Stimulated activated CD8-positive, alpha-beta memory T cell treated with anti-CD3 and anti-CD28 coated beads, Interleukin-15, amount 100 ng/mL, for 48 hours (primary cell): ENCODE data around the gene PPP2R3B.

Source experiments
- DNase-seq, 2 donors: peaks; one replicate each; pipeline ENCODE4 v3.0.0-alpha.2; 2020; ENCODE audit warnings: low read depth in 2 of 2

The PPP2R3B gene

DNA sequence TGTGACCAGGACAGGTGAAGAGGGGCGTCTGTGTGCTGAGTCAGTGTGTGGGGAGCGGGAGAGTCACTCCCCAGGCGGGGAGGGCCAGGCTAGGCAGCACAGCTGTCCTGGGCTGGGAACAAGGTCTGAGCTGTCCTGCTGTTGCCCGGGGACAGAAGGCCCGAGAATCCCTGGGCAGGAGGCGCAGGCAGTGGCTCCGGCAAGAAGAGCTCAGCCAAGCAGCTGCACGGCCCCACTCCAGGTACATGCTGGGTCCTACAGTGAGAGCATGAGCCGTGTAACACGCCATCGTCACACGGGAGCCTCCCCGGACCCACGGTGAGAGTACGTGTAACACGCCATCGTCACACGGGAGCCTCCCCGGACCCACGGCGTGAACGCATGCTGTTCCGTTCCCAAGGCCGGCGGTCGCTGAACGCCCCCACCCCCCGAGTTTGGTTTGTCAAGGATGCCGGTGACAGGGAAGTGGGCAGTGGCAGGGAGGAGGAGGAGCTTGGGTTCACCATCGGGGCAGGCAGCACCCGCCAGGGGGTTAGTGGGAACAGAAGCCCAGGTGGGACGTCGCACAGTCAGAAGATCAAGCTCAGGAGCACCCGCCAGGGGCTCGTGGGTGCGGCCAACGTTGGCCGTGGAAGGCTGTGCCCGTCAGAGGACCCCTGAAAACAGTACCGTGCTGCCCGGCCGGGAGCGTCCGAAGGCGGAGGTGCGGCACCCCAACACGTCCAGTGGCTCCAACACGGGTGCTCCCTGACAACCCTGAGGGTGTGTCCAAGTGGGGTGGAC lies 15.6 kb downstream of the PPP2R3B start:
- DNase-seq: no peak

DNA sequence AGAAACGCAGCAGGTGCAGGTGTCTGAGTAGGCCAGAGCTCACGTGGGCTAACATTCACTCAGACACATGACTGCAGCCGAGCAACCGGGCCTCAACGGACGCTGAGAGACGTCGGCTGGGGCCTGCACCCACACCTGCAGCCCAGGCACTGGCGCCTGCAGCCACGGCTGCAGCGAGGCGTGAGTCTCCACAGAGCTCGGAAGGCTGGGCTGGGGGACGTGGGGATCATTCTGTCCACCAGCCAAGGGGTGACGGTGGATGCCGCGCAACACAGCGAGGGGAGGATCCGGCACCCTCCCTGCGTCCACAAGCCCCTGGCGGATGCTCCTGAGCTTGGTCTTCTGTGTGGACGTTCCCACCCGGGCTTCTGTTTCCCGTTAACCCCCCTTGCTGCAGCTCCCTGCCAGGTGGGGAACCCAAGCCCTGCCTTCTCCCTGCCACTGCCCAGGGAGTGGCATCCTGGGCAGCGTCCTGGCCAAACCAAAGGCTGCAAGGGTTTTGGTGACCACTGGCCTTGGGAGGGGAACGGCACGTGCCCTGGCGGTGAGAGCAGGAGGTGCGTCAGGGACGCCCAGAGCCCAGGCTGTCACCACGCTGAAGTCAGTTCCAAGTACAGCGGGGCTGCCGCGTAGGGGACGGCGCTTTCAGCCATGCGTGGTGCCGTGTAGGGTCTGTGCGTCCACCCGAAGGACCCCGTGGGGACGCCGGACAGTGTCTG lies 16.3 kb downstream of the PPP2R3B start:
- DNase-seq: no peak

DNA sequence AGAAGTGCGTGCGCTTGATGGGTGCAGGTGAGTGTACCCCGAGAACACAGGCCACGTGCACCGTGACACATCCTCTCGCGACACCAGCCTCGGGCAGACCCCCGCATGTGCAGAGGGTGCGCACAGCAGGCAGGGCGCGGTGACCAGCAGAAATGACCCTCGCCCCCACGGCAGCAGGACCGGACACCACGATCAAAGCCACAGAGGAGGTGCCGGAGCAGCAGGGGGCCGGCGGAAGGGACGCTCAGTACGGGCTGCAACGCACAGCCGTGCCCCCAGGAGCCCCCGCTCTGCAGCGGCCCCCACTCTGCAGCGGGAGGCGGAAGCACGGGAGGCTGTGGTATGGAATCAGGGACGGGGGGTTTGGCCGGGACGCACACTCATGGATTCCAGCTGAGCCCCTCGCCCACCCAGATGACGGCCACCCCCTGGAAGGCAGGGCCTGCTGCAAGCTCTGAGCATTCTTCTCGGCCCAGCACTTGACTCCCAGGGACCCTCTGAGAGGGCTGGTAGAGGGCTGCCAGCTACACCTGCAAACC lies 17.1 kb downstream of the PPP2R3B start:
- DNase-seq: no peak

DNA sequence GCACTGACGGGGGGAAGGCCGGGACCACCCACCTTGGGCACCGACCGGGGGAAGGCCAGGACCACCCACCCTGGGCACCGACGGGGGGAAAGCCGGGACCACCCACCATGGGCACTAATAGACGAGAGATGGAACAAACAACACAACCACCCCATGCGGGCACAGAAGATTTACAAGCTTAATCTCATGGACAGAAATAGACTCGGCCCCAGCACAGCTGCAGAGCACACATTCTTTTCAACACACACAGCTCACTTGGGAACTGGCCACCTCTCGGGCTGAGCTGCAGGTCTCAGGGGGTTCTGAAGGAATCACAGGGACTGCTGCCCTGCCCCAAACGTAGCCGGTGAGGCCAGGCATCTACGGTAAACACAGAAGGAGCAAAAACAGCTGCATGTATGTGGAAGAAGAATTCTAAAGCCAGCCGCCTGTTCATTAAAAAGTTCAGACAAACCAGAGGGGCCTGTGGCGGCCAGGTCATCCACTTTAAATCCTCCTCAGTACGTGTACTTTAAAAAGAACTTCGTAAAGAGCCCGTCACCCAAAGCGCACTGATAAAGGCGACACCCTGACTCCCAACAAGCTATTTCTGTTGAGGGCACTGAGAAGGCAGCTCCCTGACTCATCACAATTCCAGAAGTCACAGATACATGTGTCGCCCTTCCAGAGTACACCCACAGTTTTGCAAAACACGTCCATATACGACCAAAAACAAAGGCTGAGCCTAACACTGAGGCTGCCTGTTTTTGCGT lies 17.7 kb downstream of the PPP2R3B start:
- no peak for DNase-seq

DNA sequence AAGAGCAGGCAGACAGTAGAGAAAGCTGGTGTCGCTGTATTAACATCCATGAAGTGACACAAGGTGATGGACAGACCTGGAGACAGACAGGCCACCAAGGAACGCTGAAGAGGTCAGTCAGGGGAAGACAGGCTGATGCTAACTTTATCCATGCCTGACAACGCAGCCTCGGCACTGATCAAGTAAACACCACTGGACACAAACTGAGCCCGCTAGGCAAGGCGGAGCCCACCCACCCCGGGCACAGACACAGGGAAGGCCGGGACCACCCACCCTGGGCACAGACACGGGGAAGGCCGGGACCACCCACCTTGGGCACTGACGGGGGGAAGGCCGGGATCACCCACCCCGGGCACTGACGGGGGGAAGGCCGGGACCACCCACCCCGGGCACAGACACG lies 18.8 kb downstream of the PPP2R3B start:
- no peak for DNase-seq

DNA sequence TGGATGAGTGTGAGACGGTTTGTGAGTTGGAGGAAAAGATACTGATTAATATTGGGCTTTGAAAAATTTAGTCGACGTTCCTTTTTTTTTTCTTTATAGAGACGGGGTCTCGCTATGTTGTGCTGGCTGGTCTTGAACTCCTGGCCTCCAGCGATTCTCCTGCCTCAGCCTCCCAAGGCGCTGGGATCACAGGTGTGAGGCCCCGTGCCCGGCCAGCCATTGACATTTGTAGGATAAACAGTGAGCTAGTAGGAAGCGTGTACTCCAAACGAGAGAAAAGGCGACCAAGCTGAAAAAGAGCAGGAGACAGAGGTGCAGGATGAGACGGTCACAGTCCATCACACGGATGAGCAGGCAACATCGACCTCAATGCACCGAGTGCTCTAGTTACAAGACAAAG lies 19.4 kb downstream of the PPP2R3B start:
- no peak for DNase-seq

DNA sequence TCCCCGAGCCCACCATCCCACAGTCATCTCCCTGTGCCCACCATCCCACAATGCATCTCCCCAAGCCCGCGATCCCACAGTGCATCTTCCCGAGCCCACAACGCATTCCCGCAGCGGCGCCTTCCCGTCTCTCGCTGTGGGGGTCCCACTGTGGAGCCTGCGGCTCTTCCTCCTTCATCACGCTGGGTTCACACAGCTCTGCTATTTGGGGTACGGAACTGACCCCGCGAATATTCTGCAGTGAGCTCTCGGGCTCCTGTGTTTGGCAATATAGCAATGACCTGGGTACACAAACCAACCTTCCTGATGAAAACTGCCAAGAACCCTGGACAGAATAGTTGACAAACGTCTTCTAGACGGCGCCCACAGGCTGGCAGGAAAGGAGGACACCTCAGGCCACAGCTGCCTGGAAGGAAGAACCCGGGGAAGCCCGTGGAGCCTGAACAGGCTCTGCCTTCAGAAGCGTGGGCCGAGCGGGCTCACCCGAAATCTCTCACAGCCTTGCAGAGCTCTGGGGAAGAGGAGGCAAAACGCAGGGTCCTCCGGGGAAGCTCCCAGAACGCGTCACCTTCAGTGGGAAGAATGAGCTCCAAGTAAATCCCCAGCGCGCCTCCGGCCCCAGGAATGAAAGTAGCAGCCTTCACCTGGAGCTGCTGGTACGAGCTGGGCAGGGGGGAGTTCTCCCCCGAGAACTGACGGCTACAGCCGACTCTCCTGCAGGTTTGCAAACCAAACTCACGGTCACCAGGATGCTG lies 22.9 kb downstream of the PPP2R3B start:
- no peak for DNase-seq

DNA sequence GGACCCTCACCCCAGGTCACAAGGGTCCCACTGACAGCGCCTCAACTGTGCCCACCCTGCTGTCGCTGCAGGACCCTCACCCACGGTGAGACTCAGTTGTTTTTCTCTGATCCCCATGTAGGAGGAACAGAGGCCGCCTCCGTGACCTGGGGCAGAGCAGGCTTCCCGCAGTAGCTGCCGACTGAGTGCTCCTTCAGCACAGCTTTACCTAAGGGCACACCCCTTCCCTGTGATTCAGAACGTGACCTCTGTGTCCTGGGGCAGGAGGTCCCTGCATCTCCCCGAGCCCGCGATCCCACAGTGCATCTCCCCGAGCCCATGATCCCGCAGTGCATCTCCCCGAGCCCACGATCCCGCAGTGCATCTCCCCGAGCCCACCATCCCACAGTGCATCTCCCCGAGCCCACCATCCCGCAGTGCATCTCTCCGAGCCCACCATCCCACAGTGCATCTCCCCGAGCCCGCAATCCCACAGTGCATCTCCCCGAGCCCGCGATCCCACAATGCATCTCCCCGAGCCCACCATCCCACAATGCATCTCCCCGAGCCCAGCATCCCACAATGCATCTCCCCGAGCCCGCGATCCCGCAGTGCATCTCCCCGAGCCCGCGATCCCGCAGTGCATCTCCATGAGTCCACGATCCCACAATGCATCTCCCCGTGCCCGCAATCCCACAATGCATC lies 23.6 kb downstream of the PPP2R3B start:
- no peak for DNase-seq

DNA sequence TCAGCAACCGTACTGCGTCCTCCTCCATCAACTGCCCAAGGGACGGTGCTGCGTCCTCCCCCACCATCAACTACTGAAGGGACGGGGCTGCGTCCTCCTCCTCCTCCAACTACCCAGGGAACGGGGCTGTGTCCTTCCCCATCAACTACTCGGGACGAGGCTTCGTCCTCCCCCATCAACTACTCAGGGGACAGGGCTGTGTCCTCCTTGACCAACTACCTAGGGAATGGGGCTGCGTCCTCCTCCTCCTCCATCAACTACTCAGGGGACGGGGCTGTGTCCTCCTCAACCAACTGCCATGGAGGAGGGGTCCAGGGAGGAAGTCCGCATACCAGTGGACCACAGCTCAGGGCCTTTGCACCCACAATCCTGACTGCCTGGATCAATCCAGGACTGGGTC lies 24.4 kb downstream of the PPP2R3B start:
- DNase-seq: no peak

DNA sequence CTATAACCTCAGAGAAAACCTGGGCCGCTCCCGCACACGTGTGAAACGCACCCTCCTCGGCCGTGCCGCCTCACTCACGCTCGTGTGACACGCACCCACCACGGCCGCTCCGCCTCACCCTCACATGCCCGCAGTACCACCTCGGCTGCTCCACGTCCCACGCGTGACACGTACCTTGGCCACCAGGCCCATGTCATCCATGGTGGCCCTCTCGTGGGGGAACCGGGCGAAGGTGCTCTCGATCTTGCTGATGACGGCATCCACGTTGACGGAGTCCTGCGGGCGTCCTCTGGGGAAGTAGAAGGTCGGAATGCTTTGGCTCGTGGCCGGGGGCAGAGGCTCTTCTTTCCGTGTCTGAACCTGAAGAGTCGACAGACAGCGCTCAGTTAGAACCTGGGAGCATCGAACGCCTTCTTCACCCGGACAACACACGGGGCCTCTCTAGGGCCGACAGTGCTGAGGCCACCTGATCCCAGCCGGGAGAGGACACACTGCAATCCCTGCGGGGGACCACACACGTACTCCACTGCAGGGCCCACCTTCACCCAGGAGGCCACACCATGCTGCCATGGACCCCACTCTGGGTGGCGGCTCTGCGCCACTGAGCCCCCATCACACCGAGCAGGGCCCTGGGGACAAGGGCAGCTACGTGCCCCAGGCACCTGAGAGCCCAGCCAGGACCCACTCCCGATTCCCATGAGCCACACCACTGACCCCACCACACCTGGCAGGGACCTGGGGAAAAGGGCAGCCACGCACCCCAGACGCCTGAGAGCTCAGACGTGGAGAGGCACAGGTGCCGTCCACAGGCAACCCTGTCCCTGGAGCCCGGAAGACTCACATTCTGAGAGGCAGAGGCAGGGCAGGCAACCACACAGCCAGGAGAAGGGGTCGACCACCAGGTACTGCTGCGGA lies 25.2 kb downstream of the PPP2R3B start:
- DNase-seq: no peak

DNA sequence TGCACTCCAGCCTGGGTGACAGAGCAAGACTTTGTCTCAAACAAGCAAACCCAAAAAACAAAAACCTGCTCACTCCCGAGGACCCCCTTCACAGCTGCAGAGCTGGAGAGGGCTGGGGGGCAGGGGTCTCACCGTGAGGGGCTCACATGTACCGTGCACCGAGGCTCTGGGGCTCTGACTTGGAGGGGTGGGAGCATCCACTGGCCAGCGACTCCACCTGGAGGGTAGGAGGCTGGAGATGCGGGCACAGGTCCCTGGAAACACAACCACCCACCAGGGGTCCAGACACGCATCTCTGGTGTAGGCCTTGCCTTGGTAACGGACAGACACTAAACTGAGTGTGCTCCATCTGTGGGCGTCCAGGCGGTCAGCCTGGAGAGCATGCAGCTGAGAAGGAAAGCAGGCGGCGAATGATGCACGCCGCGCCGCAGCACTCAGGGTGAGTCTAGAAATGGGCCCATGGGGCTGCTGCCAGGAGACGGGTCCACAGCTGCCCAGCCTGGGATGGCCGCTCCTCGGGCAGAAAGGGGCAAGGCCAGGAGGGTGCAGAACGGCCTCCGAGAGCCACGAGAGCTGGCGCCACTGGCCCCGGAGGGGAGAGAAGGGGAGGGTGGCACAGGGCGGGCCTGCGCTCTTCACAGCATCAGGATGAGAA lies 26.1 kb downstream of the PPP2R3B start:
- no peak for DNase-seq

DNA sequence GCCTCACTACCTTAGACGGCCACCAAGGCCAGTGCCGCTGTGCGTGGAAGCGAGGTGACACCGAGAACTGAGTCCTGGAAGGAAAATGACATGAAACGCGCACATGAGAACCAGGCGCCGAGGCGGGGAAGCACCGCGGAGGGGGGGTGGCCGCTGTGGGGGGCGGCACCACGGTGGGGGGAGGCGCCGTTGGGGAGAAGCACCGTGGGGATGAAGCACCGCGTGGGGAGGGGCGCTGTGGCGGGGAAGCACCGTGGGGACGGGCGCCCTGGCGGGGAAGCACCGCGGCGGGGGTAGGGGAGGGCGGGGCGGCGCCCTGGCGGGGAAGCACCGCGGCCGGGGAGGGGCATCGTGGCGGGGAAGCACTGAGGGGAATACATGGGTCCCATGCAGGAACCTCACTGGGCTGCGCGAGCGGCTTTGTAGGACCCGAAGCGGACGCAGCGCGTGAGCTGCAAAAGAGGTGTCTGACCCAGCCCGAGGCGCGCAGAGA lies 28.0 kb downstream of the PPP2R3B start:
- no peak for DNase-seq

DNA sequence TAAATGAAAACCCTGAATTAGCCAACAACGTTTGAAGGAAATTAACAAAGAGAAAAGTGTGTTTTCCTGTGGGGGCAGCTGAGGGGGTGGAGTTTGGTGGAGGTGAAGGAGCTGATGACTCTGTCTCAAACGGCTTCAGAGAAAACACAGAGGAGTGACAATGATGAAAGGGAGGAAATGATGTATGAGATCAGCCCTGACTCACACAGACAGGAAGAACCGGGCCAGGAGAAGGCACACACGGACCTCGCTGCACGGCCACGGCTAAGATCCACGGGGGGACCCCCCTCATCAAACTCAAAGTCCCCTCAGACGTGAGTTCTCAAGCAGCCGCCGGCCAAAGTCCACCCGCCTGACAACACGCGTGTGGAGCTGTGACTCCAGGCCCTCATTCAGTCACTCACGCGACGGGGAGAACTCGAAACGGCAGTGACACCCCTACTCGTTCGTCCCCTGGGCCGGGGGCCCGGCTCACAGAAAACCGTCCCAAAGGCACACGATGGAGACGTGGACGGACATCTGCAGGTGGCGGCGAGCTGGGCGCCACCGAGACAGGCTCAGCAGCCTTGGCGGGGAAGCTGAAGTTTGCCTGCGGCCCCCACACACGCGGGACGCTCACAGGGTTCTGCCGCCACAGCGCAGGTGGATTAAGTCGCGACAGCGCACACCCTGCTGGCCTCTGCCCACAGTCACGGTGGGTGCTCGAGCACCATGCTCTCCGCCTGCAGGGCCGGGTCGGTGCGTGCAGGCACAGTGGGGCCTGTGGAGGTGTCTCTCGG lies 28.8 kb downstream of the PPP2R3B start:
- peak; percentile 17 to 19 for DNase-seq

DNA sequence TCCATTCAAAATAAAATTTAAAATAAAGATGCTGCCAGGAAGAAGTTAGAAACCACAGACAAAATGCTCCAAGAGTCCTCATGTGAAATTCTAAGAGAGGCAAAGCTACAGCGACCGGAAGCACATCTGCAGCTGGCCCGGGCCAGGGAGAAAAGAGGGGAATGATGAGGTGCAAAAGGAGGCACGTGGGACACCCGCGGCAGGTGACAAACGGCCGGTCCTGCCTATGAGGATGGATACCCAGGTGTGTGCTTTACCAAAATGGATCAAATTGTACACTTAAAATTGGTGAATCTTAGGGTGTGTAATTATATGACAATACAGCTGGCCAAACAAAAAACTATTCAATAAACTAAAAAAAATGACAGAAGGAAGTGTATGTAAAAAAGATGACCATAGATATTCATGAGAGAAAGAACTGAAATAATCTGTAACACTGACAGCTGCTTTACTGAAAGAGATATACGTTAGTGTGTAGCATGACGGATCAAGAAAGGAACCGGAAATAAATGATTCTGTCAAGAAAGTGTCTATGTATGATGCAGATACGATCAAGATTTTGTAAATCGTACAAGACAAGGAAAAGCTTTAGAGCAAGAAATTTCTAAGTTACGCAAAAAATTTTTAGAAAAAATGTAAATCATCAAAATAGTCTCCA lies 29.5 kb downstream of the PPP2R3B start:
- DNase-seq: no peak

DNA sequence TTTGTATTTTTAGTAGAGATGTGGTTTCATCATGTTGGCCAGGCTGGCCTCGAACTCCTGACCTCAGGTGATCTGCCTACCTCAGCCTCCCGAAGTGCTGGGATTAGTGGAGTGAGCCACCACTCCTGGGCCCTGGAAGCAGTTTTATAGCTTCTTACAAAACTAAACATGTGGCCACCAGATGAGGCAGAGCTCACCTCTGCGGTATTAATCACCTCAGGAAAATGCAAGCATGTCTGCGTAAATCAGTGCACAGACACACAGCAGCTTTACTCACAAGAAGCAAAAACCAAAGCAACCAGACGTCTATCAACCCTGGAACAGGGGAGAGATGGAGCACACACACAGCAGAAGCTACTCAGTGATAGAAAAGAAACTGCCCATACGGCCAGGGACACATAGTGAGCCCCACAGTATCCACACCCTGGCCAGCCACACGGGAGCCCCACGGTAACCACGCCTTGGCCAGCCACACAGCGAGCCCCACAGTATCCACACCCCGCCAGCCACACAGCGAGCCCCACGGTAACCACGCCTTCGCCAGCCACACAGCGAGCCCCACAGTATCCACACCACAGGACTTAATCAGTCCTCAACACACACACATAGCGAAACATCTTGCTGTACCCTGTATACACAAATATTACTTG lies 30.2 kb downstream of the PPP2R3B start:
- no peak for DNase-seq

DNA sequence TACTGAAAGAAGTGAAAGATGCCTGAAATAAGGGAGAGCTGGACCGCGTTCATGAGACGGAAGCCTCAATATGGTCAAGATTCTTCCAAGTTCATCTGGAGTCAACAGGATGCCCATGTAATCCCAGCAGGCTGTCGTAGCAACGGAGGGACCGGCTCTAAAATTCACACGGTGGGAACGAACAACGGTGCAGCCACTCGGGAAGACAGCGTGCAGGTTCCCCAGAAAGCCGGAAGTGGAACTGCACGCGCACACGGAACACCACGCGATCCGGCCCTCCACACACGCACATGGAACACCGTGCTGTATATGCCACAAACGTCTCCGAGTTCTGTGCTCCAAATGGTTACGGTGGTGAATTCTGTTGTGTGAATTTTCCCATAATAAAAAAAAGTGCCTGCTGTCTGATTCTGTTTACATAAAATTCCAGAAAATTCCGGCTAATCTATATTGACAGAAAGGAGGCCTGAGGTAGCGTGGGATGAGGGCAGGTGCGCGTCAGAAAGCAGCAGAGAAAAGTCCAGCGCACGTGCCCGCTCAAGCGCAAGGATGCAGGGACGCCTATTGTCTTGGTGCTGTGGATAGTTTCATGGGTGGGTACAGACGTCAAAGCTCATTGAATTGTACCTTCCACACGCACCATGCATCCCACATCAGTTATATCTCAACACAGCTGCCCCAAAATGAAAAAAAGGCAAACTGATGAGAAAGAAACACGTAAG lies 31.2 kb downstream of the PPP2R3B start:
- no peak for DNase-seq
